DMS153 treated with DMSO at 0.1 percent for 48 hours (cell line): ENCODE measurements around the gene DPH6.
"Not testable (repeated sequence)": the region's sequence is repeated elsewhere in the genome, so short reads cannot be mapped to it uniquely, and the experiment has no call there.

Source experiments
- DNase-seq: peaks from one replicate; lab custom pipeline; 2025; ENCODE audit not compliant: unreplicated experiment; lab: John Stamatoyannopoulos, UW

DPH6 gene

DNA sequence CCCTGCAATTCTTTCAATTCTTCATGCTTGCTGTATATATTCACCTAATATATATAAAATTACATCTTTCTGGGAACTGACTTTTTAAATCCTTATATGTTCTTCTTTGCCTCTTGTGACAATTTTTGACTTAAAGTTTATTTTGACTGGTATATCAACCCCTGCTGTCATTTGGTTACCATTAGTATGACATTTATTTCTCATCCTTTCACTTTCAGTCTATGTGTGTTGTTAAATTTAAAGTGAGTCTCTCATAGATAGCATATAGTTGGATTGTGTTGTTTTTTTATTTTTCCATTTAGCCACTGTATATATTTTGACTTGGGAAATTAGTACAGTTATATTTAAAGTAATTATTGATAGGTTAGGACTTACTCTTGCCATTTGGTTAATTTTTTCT, 194.9 kb downstream of the DPH6 start:
- DNase-seq, result no peak

DNA sequence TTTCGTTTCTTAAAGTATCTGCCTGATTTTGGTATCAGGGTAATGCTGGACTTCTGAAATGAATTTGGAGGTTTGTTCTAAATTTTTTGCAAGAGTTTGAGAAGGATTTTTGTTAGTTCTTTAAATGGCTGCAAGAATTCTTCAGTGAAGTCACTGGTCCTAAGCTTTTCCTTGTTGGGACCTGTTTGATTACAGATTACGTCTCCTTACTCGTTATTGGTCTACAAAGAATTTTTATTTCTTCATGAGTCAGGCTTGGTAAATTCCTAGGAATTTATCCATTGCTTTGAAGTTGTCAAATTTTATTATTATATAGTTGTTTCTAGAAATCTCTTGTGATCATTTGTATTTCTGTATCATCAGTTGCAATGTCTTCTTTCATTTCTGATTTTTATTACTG, 196.0 kb downstream of the DPH6 start:
- no peak for DNase-seq

DNA sequence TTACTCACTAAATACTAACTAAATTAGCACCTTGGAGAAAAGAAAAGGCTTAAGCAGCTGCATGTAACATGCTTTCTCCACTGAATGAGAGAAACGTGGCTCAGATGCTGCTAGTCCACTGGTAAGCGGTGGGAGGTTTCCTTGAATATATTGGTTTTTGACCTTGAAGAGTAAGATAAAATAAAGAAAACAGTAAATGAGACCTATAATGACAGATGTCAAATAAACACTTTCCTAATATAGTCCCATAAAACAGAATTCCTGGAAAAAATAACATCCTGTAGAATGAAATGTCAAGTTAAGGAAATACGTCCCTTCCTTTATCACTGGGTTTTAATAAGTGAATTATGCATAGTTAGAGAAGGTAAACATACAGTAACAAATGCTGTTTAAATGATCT, 215.0 kb downstream of the DPH6 start:
- no peak for DNase-seq

DNA sequence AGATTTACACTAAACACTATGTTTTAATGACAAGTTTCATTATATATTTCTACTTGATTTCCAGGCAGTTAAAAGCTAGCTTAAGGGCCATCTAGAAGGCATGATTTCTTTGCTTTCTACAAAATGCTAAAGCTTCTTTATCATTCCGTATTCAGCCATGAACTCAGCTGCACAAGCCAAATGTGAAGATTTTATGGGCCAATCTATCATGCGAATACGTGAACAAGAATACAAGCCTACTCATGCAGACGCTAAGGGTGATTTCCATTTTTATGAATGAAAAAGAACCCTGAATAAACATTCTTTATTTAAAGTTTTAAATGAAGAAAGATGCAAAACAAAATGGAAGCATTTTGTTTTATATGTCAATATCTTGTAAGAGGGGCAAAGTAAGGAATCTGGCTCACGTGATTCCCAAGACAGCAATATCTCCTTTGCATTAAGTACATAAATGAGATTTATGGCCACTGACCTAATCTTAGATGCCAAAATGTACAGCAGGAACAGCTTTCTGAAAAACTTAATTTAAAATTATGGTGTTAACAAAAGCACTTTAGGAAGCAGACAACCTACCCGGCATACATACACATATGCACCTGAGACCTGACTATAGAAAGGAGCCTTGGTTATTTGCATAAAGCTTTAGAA, 215.8 kb downstream of the DPH6 start:
- no peak for DNase-seq

DNA sequence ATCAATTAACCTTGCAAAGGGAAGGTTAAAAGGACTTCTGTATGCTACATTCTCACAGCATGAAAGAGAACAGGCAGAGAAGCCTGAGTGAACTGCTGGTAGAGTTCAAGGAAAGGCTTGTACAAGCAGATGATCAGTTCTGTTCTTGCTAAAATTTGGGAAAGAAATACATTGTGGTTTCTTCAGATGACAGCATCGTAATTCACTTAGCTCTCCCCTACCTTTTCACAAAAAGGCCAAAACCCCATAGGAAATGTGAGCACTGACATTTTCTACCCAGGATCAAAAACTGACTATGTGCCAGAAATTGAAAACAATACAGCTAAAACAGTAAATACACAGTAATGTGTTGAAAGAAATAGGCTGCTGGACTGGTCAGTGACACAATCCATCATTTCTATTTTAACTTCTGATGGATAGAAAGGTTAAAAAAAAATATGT, 216.4 kb downstream of the DPH6 start:
- no peak for DNase-seq

DNA sequence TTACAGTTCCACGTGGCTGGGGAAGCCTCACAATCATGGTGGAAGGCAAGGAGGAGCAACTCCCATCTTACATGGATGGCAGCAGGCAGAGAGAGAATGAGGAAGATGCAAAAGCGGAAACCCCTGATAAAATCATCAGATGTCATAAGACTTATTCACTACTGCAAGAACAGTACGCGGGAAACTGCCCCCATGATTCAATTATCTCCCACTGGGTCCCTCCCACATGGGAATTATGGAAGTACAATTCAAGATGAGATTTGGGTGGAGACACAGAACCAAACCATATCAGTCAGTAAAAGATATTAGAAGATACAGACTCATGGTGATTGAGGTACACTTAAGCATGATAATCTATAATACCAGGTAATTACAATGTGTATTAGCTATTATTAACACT, 217.1 kb downstream of the DPH6 start:
- not testable (repeated sequence) for DNase-seq

DNA sequence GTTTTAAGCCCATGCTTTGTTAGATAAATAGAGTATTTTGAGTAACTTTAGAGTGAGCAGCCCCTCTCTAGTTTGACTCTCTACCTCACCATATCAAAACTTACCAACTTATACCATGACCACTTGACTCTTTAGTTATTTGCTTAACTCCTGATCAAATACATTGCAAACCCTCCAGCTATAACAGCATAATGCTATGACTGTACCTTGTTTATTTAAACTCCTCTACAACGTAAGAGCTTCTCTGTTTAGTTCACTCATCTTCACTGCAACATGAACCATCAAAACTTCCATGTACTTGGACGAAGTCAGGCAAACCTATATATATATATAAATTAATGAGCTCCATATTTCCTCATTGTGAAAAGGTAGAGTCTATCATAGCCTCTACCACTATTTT, 218.2 kb downstream of the DPH6 start:
- no peak for DNase-seq

DNA sequence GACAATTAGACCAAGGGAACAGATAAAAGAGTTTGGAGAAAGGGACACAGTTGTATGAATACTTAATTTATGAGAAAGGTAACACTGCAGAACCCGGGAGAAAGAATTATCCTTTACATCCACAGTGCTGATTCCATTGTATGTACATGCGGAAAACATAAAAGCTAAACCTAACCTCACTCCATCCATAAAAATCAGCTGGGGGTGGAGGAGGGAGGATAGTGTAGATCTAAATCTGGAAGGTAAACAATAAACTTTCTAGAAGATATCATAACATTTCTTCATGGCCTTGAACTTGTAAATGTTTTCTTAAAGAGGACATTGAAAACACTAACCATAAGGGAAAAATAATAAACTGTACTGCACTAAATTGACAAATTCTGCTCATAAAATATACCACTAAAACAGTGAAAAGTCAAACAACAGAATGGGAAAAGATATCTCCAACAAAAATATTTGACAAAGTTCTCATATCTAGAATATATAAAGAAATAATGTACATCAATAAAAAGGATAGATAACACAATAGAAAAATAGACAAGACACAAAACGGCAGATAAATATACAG, 220.5 kb downstream of the DPH6 start:
- no peak for DNase-seq

DNA sequence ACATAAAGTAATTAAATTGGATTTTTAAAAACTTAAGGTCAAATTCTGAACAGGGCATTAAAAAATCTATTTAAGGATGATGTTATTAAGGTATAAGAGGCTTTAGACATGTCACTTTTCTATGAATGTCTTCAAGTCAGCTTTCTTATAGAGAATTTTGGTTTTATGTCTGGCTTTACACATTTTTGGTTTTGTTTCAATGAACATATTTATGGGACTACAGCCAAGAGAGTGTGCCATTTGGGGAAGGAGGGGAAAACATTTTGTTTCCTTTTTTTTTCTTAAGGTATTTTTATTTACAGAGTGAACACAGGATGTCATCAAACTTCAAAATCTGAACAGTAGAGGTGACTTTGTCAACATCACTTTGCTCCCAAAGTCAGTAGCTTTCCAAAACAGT, 222.8 kb downstream of the DPH6 start:
- DNase-seq, result no peak

DNA sequence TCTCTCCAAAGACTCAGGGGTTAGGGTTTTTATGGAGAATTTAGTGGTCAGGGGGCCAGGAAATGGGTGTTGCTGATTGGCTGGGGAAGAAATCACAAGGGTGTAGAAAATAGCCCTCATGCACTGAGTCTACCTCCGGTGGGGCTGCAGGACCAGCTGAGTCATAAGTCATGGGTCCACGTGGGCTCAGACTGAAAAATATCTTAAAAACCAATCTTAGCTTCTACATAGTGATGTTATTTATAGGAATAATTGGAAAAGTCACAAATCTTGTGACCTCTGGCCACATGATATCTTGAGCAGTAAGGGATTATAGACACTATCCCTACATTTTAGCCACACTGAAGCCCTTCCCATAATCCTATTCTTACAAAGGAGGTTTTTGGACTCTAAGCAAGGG, 224.0 kb downstream of the DPH6 start:
- DNase-seq, result no peak

DNA sequence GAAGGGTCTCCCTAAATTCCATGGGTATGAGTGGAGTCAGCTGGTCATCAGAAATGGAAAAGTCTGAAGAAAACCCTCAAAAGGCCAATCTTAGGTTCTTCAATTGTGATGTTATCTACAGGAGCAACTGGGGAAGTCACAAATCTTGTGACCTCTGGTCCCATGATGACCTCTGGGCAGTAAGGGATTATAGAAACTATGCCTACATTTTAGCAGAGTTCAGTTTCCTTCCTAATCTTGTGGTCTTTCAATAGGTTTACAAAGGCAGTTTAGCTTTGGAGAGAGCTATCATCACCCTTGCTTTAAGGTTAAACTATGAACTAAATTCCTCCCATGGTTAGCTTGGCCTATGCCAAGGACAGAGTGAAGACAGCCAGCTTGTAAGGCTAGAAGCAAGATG, 225.1 kb downstream of the DPH6 start:
- DNase-seq, result no peak
